ENCODE results near the gene LTB. TPM values are rescaled to one million over a fixed set of nuclear protein-coding genes. Genes with fewer than 3 reads are reported as not detected.

Gene LTB
- total RNA-seq, 4 donors from 2014 or later = 0.57 to 1.5 TPM; not detected in 2

GRCh38 chr6:31567531-31568370 is 14.5 kb downstream of the LTB start:
- DNase-seq (ENCODE audit: extremely low spot score) = no peak
- Histone ChIP-seq H3K4me3 (no peak overlapping the region), H3K27ac (replicated peaks in 1 of 4) (no peak overlapping the region), H3K36me3 (no peaks in the 10 kb centered on the region), H3K9me3 (no peaks in the 10 kb centered on the region), H3K27me3 (peaks cover 0 to 68% (median 2%) of the 10 kb centered on the region in 4 donors), H3K4me1 (no peaks in the 10 kb centered on the region)
- TF ChIP-seq EP300 (IDR thresholded peaks at IDR 0.05) = no peak
- no peak for TF ChIP-seq POLR2A (IDR thresholded peaks at IDR 0.05; ENCODE audit: low read depth)
- TF ChIP-seq CTCF (IDR thresholded peaks at IDR 0.05) = no peak
- no peak for TF ChIP-seq POLR2AphosphoS5 (IDR thresholded peaks at IDR 0.05)
- WGBS = 51% methylated on average over 9 of the region's 9 CpGs
- intact Hi-C loops (cut with DNase I) = no loop called here

- no peaks in the 10 kb centered on the region for H3K9me3 ChIP-seq
- peak overlapping the region; percentile 28 to 60 (median 50) for H3K27ac ChIP-seq (replicated peaks in 1 of 4)
- TF ChIP-seq POLR2AphosphoS5 (IDR thresholded peaks at IDR 0.05) = no peak
- TF ChIP-seq CTCF (IDR thresholded peaks at IDR 0.05) = no peak
- TF ChIP-seq POLR2A (IDR thresholded peaks at IDR 0.05; ENCODE audit: low read depth) = no peak
- no peak for TF ChIP-seq EP300 (IDR thresholded peaks at IDR 0.05)
- no peak overlapping the region for H3K4me3 ChIP-seq
- peaks cover 0 to 3% (median 0%) of the 10 kb centered on the region in 4 donors for H3K27me3 ChIP-seq
- intact Hi-C loops (cut with DNase I) = no loop called here
- no peak for DNase-seq (ENCODE audit: extremely low spot score)
- H3K36me3 ChIP-seq = peaks cover 19 to 47% (median 35%) of the 10 kb centered on the region in 4 donors
- H3K4me1 ChIP-seq = peaks cover 33 to 46% (median 39%) of the 10 kb centered on the region in 4 donors
Measured at GRCh38 chr6:31560697-31561058, 21.5 kb downstream of the LTB start.

GRCh38 chr6:31559958-31560696 is 22.1 kb downstream of the LTB start:
- no peak overlapping the region for H3K4me3 ChIP-seq
- H3K4me1 ChIP-seq = peaks cover 33 to 46% (median 39%) of the 10 kb centered on the region in 4 donors
- 59% methylated on average over 5 of the region's 7 CpGs for WGBS
- no peaks in the 10 kb centered on the region for H3K9me3 ChIP-seq
- no peaks in the 10 kb centered on the region for H3K27me3 ChIP-seq
- H3K27ac ChIP-seq (replicated peaks in 1 of 4) = peak overlapping the region; percentile 28 to 60 (median 50)
- H3K36me3 ChIP-seq = peaks cover 19 to 52% (median 38%) of the 10 kb centered on the region in 4 donors
- TF ChIP-seq POLR2AphosphoS5 (IDR thresholded peaks at IDR 0.05) (peak; percentile 58), EP300 (IDR thresholded peaks at IDR 0.05) (no peak)
- no peak for DNase-seq (ENCODE audit: extremely low spot score)
- intact Hi-C loops (cut with DNase I) = no loop called here

- H3K27ac ChIP-seq (replicated peaks in 1 of 4) = peak overlapping the region; percentile 28 to 60 (median 50)
- TF ChIP-seq POLR2AphosphoS5 (IDR thresholded peaks at IDR 0.05) (no peak), EP300 (IDR thresholded peaks at IDR 0.05) (no peak), CTCF (IDR thresholded peaks at IDR 0.05) (no peak), POLR2A (IDR thresholded peaks at IDR 0.05; ENCODE audit: low read depth) (no peak)
- no peaks in the 10 kb centered on the region for H3K9me3 ChIP-seq
- DNase-seq (ENCODE audit: extremely low spot score) = no peak
- 68% methylated on average over 3 of the region's 4 CpGs for WGBS
- H3K4me3 ChIP-seq = no peak overlapping the region
- H3K36me3 ChIP-seq = peaks cover 19 to 58% (median 38%) of the 10 kb centered on the region in 4 donors
- no peaks in the 10 kb centered on the region for H3K27me3 ChIP-seq
- intact Hi-C loops (cut with DNase I) = no loop called here
- peaks cover 33 to 46% (median 39%) of the 10 kb centered on the region in 4 donors for H3K4me1 ChIP-seq
Measured at GRCh38 chr6:31559606-31559957, 22.6 kb downstream of the LTB start.

Measured in esophagus muscularis mucosa (tissue), 4 donors.